ENCODE measurements around the gene CBX5. TPM values are rescaled to one million over a fixed set of nuclear protein-coding genes. Genes with fewer than 3 reads are reported as not detected.

Gene CBX5
- total and polyA plus RNA-seq, 9 of the 15 experiments (the other 6 are each of a cell fraction or from before 2014, with no cell fraction given), result 32.6 to 102 (median 59.2) TPM

- no peak for FAIRE-seq
- H2AFZ ChIP-seq (ENCODE audit: low read depth, low read length), result no peak overlapping the region
- no peaks in the 10 kb centered on the region for H3K79me2 ChIP-seq (ENCODE audit: control insufficient read depth, insufficient read depth, low read length)
- H3K9me1 ChIP-seq (ENCODE audit: control insufficient read depth, insufficient read depth, low read length), result no peaks in the 10 kb centered on the region
- ChIA-PET POLR2A (interaction anchor here (0.5 to 0.6 kb wide), 3 partner anchors 88 to 212 kb away, joined by 3 to 4 read pairs (median 3); no protein-coding TSS in a partner anchor), CTCF (ENCODE audit: low intra/inter-chr PET ratio) (interaction anchor here (0.7 kb wide), 1 partner anchor 132 kb away, joined by 4 read pairs; no protein-coding TSS in a partner anchor)
- in situ Hi-C loops (cut with MboI) (loop anchor here (25.0 kb wide), 1 partner anchor 448 kb away; the partner anchor contains the start of gene CISTR), intact Hi-C loops (cut with micrococcal nuclease) (no loop called here)
- no peak overlapping the region for H3K27ac ChIP-seq (ENCODE audit: extremely low read depth, low read depth, low read length)
- H3K9me3 ChIP-seq (replicated peaks; ENCODE audit: control insufficient read depth, insufficient read depth, low read depth, low read length), result no peaks in the 10 kb centered on the region; the same call in 1 of the 2 replicates
- peaks cover 14 to 25% of the 10 kb centered on the region in 2 experiments for H3K4me1 ChIP-seq (replicated peaks in 1 of 2; ENCODE audit: control insufficient read depth in 2 of 2, insufficient read depth in 2 of 2, low read length in 2 of 2)
- H3K9ac ChIP-seq (ENCODE audit: insufficient read depth in 1 of 2, low read depth in 2 of 2, low read length in 2 of 2), result no peak overlapping the region; a peak in 1 of 4 replicates
- H3K36me3 ChIP-seq (ENCODE audit: control insufficient read depth, insufficient read depth, low read length), result no peaks in the 10 kb centered on the region
- no peak overlapping the region for H3K4me2 ChIP-seq (ENCODE audit: insufficient read depth, low read length)
- no peak for ATAC-seq
- H3K4me3 ChIP-seq, result no peak overlapping the region
- DNase-seq (ENCODE audit: extremely low read depth in 1 of 4, low spot score in 3 of 4), result no peak
- WGBS (ENCODE audit: insufficient coverage, low coverage, missing lambda C conversion rate), result 23% methylated on average over 5 of the region's 5 CpGs
- BruUV-seq (replicated peaks), result no TSS peak
- H3K27me3 ChIP-seq (ENCODE audit: control insufficient read depth in 2 of 2, insufficient read depth in 2 of 2, low read length in 2 of 2), result peaks cover 2 to 14% of the 10 kb centered on the region in 2 experiments; a peak in 2 of 5 replicates
- peaks cover 11% of the 10 kb centered on the region for H4K20me1 ChIP-seq (replicated peaks; ENCODE audit: control insufficient read depth, insufficient read depth, low read length)
- TF ChIP-seq RFX5 (IDR thresholded peaks at IDR 0.05; ENCODE audit: low read depth, low read length), result no peak
- no peak for TF ChIP-seq TSC22D4 (tag; IDR thresholded peaks at IDR 0.05)
- no peak for TF ChIP-seq CUX1 (CRISPR knock-in tag; IDR thresholded peaks at IDR 0.05)
- no peak for TF ChIP-seq ZNF639 (CRISPR knock-in tag; conservative IDR thresholded peaks at IDR 0.05 in 1 of 2, IDR thresholded peaks at IDR 0.05 in 1 of 2)
- TF ChIP-seq CTCF (IDR thresholded peaks at IDR 0.05 in 2 of 3, conservative IDR thresholded peaks at IDR 0.05 in 1 of 3; ENCODE audit: insufficient read depth in 2 of 3, low read depth in 1 of 3, low read length in 3 of 3), result no peak
- TF ChIP-seq NFE2L1 (tag; IDR thresholded peaks at IDR 0.05; ENCODE audit: borderline replicate concordance, low read depth), result no peak
- TF ChIP-seq BCL6 (CRISPR knock-in tag; IDR thresholded peaks at IDR 0.05), result no peak
Observed at GRCh38 chr12:54210400-54210790, 69.5 kb downstream of the CBX5 start.
